Erythroblast (primary cell): Measurements from ENCODE around the gene KAT6B.

Source experiments
- GATA1 ChIP-seq: IDR thresholded peaks from 2 replicates; pipeline ENCODE4 v1.6.1; 2011; ENCODE audit warnings: low read depth, mild to moderate bottlenecking, control low read depth, low read length, moderate library complexity
- POLR2A ChIP-seq: IDR thresholded peaks from 2 replicates; pipeline ENCODE4 v1.6.1; 2011; ENCODE audit warnings: mild to moderate bottlenecking, low read length

- no peak for TF ChIP-seq POLR2A
- no peak for TF ChIP-seq GATA1
Observed at GRCh38 chr10:74837743-74838142, 11.3 kb downstream of the KAT6B start.
